ENCODE data around the gene CATSPER1. TPM values are rescaled to one million over a fixed set of nuclear protein-coding genes. Genes with fewer than 3 reads are reported as not detected.

Gene CATSPER1
- total RNA-seq, 1 experiment from 2014 or later, result 4.2 TPM

GRCh38 chr11:66066751-66067150 is 40.5 kb upstream of the CATSPER1 start:
- Histone ChIP-seq H3K4me1 (replicated peaks; ENCODE audit: insufficient read depth) (peaks cover 16% of the 10 kb centered on the region), H3K79me2 (ENCODE audit: low read depth) (peaks cover 10% of the 10 kb centered on the region), H4K20me1 (ENCODE audit: insufficient read depth) (peaks cover 21% of the 10 kb centered on the region), H3K4me2 (no peak overlapping the region), H3F3A (ENCODE audit: insufficient read depth, low read depth) (peaks cover 72% of the 10 kb centered on the region), H3K4me3 (no peak overlapping the region), H3K36me3 (ENCODE audit: low read depth) (peaks cover 56% of the 10 kb centered on the region), H3K27ac (no peak overlapping the region), H3K9me2 (ENCODE audit: insufficient read depth) (no peaks in the 10 kb centered on the region), H3K27me3 (ENCODE audit: insufficient read depth, low read depth) (no peaks in the 10 kb centered on the region), H3K9me3 (ENCODE audit: insufficient read depth, low read depth) (no peaks in the 10 kb centered on the region), H2AFZ (no peak overlapping the region)
- DNase-seq, result no peak
- intact Hi-C loops (cut with micrococcal nuclease; ENCODE audit: unreplicated experiment), result loop anchor here (10.0 kb wide), 1 partner anchor 182 kb away; the partner anchor contains the start of gene FIBP
- POLR2A ChIA-PET (ENCODE audit: unreplicated experiment), result no interaction called here
- TF ChIP-seq, protein P1, sequence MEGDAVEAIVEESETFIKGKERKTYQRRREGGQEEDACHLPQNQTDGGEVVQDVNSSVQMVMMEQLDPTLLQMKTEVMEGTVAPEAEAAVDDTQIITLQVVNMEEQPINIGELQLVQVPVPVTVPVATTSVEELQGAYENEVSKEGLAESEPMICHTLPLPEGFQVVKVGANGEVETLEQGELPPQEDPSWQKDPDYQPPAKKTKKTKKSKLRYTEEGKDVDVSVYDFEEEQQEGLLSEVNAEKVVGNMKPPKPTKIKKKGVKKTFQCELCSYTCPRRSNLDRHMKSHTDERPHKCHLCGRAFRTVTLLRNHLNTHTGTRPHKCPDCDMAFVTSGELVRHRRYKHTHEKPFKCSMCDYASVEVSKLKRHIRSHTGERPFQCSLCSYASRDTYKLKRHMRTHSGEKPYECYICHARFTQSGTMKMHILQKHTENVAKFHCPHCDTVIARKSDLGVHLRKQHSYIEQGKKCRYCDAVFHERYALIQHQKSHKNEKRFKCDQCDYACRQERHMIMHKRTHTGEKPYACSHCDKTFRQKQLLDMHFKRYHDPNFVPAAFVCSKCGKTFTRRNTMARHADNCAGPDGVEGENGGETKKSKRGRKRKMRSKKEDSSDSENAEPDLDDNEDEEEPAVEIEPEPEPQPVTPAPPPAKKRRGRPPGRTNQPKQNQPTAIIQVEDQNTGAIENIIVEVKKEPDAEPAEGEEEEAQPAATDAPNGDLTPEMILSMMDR (conservative IDR thresholded peaks at IDR 0.05), result no peak
- TF ChIP-seq EZH2 (IDR thresholded peaks at IDR 0.05; ENCODE audit: low read depth), result no peak
- BruUV-seq (replicated peaks), result no TSS peak
- CTCF ChIA-PET, result no interaction called here

DNA sequence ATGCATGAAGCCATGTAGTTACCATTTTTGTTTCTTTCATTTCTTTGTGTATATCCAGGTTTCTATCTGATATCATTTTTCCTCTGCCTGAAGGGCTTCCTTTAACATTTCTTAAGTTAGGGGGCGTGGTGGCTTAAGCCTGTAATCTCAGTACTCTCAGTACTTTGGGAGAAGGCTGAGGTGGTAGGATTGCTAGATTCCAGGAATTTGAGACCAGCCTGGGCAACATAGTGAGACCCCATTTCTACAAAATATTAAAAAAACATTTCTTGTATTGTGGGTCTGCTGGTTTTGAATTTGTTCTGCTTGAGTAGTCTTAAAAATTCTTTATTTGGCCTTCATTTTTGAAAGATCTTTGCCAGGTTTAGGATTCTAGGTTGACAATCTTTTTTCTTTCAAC is 38.3 kb upstream of the CATSPER1 start:
- BruUV-seq (replicated peaks), result no TSS peak
- intact Hi-C loops (cut with micrococcal nuclease; ENCODE audit: unreplicated experiment), result loop anchor here (10.0 kb wide), 1 partner anchor 180 kb away; the partner anchor contains the start of gene FIBP
- no peak overlapping the region for H2AFZ ChIP-seq
- TF ChIP-seq EZH2 (IDR thresholded peaks at IDR 0.05; ENCODE audit: low read depth), result no peak
- TF ChIP-seq, protein P1 (conservative IDR thresholded peaks at IDR 0.05), result no peak
- no peaks in the 10 kb centered on the region for H3K9me3 ChIP-seq (ENCODE audit: insufficient read depth, low read depth)
- no peak overlapping the region for H3K4me3 ChIP-seq
- peaks cover 18% of the 10 kb centered on the region for H4K20me1 ChIP-seq (ENCODE audit: insufficient read depth)
- ChIA-PET CTCF (no interaction called here), POLR2A (ENCODE audit: unreplicated experiment) (no interaction called here)
- no peak overlapping the region for H3K4me2 ChIP-seq
- peaks cover 65% of the 10 kb centered on the region for H3F3A ChIP-seq (ENCODE audit: insufficient read depth, low read depth)
- DNase-seq, result no peak
- H3K9me2 ChIP-seq (ENCODE audit: insufficient read depth), result no peaks in the 10 kb centered on the region
- H3K36me3 ChIP-seq (ENCODE audit: low read depth), result peaks cover 75% of the 10 kb centered on the region
- H3K27me3 ChIP-seq (ENCODE audit: insufficient read depth, low read depth), result no peaks in the 10 kb centered on the region
- H3K4me1 ChIP-seq (replicated peaks; ENCODE audit: insufficient read depth), result 0 out of 2 replicates have a peak, but pooled peaks cover 7% of the 10 kb centered on the region
- H3K79me2 ChIP-seq (ENCODE audit: low read depth), result no peaks in the 10 kb centered on the region
- no peak overlapping the region for H3K27ac ChIP-seq

GRCh38 chr11:66063900-66064299 is 37.6 kb upstream of the CATSPER1 start:
- H3K27ac ChIP-seq, result no peak overlapping the region
- ChIA-PET POLR2A (ENCODE audit: unreplicated experiment) (no interaction called here), CTCF (no interaction called here)
- H3K4me2 ChIP-seq, result no peak overlapping the region
- 0 out of 2 replicates have a peak, but pooled peaks cover under 1% of the 10 kb centered on the region for H3K4me1 ChIP-seq (replicated peaks; ENCODE audit: insufficient read depth)
- intact Hi-C loops (cut with micrococcal nuclease; ENCODE audit: unreplicated experiment), result loop anchor here (10.0 kb wide), 1 partner anchor 179 kb away; the partner anchor contains the start of gene FIBP
- H3K9me3 ChIP-seq (ENCODE audit: insufficient read depth, low read depth), result no peaks in the 10 kb centered on the region
- TF ChIP-seq, protein P1 (conservative IDR thresholded peaks at IDR 0.05), result no peak
- TF ChIP-seq EZH2 (IDR thresholded peaks at IDR 0.05; ENCODE audit: low read depth), result no peak
- no peaks in the 10 kb centered on the region for H3K27me3 ChIP-seq (ENCODE audit: insufficient read depth, low read depth)
- H3K4me3 ChIP-seq, result no peak overlapping the region
- no peaks in the 10 kb centered on the region for H3K9me2 ChIP-seq (ENCODE audit: insufficient read depth)
- BruUV-seq (replicated peaks), result no TSS peak
- DNase-seq, result no peak
- H2AFZ ChIP-seq, result no peak overlapping the region
- H4K20me1 ChIP-seq (ENCODE audit: insufficient read depth), result peaks cover 12% of the 10 kb centered on the region
- no peaks in the 10 kb centered on the region for H3K79me2 ChIP-seq (ENCODE audit: low read depth)
- H3F3A ChIP-seq (ENCODE audit: insufficient read depth, low read depth), result peaks cover 58% of the 10 kb centered on the region
- H3K36me3 ChIP-seq (ENCODE audit: low read depth), result peaks cover 77% of the 10 kb centered on the region
